ENCODE data around the gene MYB. TPM values are rescaled to one million over a fixed set of nuclear protein-coding genes. Genes with fewer than 3 reads are reported as not detected.

The MYB gene
- total RNA-seq, 2 experiments from 2014 or later: 20.1 to 42.9 TPM

DNA sequence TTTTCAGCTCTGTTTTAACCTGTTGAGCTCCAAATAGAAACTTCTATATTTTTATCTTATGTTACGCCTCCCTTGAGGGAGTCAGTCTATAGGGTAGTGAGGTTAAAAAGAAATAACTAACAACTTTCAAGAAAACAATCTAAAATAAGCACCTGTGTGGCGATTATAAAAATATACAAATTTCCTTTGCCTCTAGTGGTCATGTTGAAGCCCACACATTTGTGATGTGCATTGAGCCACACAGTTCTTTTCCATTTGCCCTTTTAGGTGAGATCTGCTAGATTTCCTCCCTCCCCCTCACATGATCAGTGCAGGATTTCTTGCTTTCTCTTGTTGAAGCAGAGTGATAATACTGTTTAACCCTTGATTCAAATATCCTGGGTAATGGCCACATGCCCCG lies 84.2 kb downstream of the MYB start:
- Histone ChIP-seq H4K20me1 (ENCODE audit: insufficient read depth, low read length) (no peaks in the 10 kb centered on the region), H2AFZ (ENCODE audit: low read length) (peak overlapping the region; percentile 85), H3K4me2 (ENCODE audit: low read length) (peak overlapping the region; percentile 42), H3K4me3 (ENCODE audit: low read depth, low read length, poor library complexity, severe bottlenecking) (peak overlapping the region; percentile 13), H3K36me3 (ENCODE audit: insufficient read depth, low read length) (0 out of 2 replicates have a peak, but pooled peaks cover 3% of the 10 kb centered on the region), H3K79me2 (ENCODE audit: insufficient read depth, low read depth, low read length) (no peaks in the 10 kb centered on the region), H3K9me3 (ENCODE audit: low read length) (no peaks in the 10 kb centered on the region; the same call in 1 of the 2 replicates), H3K9me2 (ENCODE audit: insufficient read depth, low read length) (no peaks in the 10 kb centered on the region), H3K4me1 (ENCODE audit: insufficient read depth, low read length, poor library complexity, severe bottlenecking) (peaks cover 76% of the 10 kb centered on the region), H3K27ac (ENCODE audit: low read depth, low read length, poor library complexity, severe bottlenecking) (peak overlapping the region; percentile 92)
- POLR2A ChIA-PET: interaction anchor here (0.6 to 1.5 kb wide), 10 partner anchors 15 to 164 kb away, joined by 3 to 5 read pairs (median 4); no protein-coding TSS in a partner anchor
- BruUV-seq (replicated peaks): no TSS peak
- TF ChIP-seq EZH2phosphoT487 (IDR thresholded peaks at IDR 0.05; ENCODE audit: borderline replicate concordance, low read depth, low read length): no peak
- TF ChIP-seq, protein P1, sequence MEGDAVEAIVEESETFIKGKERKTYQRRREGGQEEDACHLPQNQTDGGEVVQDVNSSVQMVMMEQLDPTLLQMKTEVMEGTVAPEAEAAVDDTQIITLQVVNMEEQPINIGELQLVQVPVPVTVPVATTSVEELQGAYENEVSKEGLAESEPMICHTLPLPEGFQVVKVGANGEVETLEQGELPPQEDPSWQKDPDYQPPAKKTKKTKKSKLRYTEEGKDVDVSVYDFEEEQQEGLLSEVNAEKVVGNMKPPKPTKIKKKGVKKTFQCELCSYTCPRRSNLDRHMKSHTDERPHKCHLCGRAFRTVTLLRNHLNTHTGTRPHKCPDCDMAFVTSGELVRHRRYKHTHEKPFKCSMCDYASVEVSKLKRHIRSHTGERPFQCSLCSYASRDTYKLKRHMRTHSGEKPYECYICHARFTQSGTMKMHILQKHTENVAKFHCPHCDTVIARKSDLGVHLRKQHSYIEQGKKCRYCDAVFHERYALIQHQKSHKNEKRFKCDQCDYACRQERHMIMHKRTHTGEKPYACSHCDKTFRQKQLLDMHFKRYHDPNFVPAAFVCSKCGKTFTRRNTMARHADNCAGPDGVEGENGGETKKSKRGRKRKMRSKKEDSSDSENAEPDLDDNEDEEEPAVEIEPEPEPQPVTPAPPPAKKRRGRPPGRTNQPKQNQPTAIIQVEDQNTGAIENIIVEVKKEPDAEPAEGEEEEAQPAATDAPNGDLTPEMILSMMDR (conservative IDR thresholded peaks at IDR 0.05; ENCODE audit: low read length): peak; percentile 71
- intact Hi-C loops (cut with micrococcal nuclease; ENCODE audit: unreplicated experiment): no loop called here
- peak; percentile 88 for DNase-seq (ENCODE audit: low spot score)
- CTCF ChIA-PET (ENCODE audit: unreplicated experiment): no interaction called here

DNA sequence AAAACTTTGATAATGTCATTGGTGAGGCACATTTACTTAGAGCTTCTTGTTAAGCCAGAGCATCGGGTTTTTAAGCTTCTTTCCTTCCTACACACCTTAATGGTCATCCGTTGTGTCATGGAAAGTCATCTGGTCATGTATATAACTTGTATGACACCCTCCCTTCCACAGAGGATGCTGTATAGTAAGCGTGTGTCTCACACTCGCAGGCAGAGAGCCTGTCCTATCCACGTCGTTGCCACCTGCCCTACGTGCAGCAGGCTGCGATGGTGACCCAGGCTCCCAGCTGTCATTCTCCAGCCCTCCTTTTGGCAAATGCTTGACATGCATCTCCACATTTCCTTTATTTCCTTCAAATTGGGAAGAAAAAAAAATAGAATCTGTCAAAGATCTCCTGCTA lies 85.6 kb downstream of the MYB start:
- DNase-seq (ENCODE audit: low spot score): peak; percentile 93
- ChIA-PET CTCF (ENCODE audit: unreplicated experiment) (interaction anchor here (1.5 kb wide), 1 partner anchor 13 kb away, joined by 5 read pairs; no protein-coding TSS in a partner anchor), POLR2A (interaction anchor here (0.6 to 2.7 kb wide), 12 partner anchors 13 to 1024 kb away, joined by 3 to 17 read pairs (median 4); no protein-coding TSS in a partner anchor)
- Histone ChIP-seq H3K27ac (ENCODE audit: low read depth, low read length, poor library complexity, severe bottlenecking) (peak overlapping the region; percentile 92), H3K9me3 (ENCODE audit: low read length) (no peaks in the 10 kb centered on the region; the same call in 1 of the 2 replicates), H3K79me2 (ENCODE audit: insufficient read depth, low read depth, low read length) (no peaks in the 10 kb centered on the region), H3K9me2 (ENCODE audit: insufficient read depth, low read length) (no peaks in the 10 kb centered on the region), H4K20me1 (ENCODE audit: insufficient read depth, low read length) (no peaks in the 10 kb centered on the region), H2AFZ (ENCODE audit: low read length) (peak overlapping the region; percentile 3; the same call in 1 of the 2 replicates), H3K4me2 (ENCODE audit: low read length) (peak overlapping the region; percentile 60), H3K4me3 (ENCODE audit: low read depth, low read length, poor library complexity, severe bottlenecking) (peak overlapping the region; percentile 31), H3K36me3 (ENCODE audit: insufficient read depth, low read length) (0 out of 2 replicates have a peak, but pooled peaks cover 3% of the 10 kb centered on the region), H3K4me1 (ENCODE audit: insufficient read depth, low read length, poor library complexity, severe bottlenecking) (peaks cover 90% of the 10 kb centered on the region)
- intact Hi-C loops (cut with micrococcal nuclease; ENCODE audit: unreplicated experiment): loop anchor here (2.0 kb wide), 2 partner anchors 84 to 156 kb away; no protein-coding TSS in a partner anchor
- no TSS peak for BruUV-seq (replicated peaks)
- TF ChIP-seq, protein P1 (conservative IDR thresholded peaks at IDR 0.05; ENCODE audit: low read length): no peak
- no peak for TF ChIP-seq EZH2phosphoT487 (IDR thresholded peaks at IDR 0.05; ENCODE audit: borderline replicate concordance, low read depth, low read length)

DNA sequence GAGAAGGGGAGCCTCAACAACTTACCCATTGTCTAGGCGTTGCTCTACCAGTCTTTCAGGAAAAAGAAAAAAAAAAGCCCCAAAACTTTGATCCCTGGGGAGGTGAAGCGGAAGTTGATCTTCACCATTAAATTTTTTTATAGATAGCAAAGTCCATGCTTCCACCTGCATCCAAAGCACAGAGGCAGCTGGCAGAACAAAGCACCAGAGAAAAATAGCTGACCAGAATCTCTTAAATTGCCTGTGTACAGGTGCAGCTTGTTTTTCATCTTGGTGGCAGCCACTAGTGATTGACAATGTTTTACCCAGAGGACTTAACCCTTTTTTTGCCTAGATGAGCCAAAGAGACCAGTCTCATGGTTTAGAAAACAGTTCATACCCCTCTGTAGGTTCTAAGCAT lies 86.0 kb downstream of the MYB start:
- no TSS peak for BruUV-seq (replicated peaks)
- POLR2A ChIA-PET: interaction anchor here (0.5 to 2.7 kb wide), 18 partner anchors 13 to 1024 kb away, joined by 3 to 17 read pairs (median 4); no protein-coding TSS in a partner anchor
- no peaks in the 10 kb centered on the region for H4K20me1 ChIP-seq (ENCODE audit: insufficient read depth, low read length)
- H3K4me3 ChIP-seq (ENCODE audit: low read depth, low read length, poor library complexity, severe bottlenecking): peak overlapping the region; percentile 31
- peak overlapping the region; percentile 56; the same call in 1 of the 2 replicates for H2AFZ ChIP-seq (ENCODE audit: low read length)
- peak overlapping the region; percentile 60 for H3K4me2 ChIP-seq (ENCODE audit: low read length)
- H3K36me3 ChIP-seq (ENCODE audit: insufficient read depth, low read length): 0 out of 2 replicates have a peak, but pooled peaks cover 3% of the 10 kb centered on the region
- TF ChIP-seq EZH2phosphoT487 (IDR thresholded peaks at IDR 0.05; ENCODE audit: borderline replicate concordance, low read depth, low read length): no peak
- TF ChIP-seq, protein P1 (conservative IDR thresholded peaks at IDR 0.05; ENCODE audit: low read length): no peak
- H3K4me1 ChIP-seq (ENCODE audit: insufficient read depth, low read length, poor library complexity, severe bottlenecking): peaks cover 93% of the 10 kb centered on the region
- H3K27ac ChIP-seq (ENCODE audit: low read depth, low read length, poor library complexity, severe bottlenecking): peak overlapping the region; percentile 92
- CTCF ChIA-PET (ENCODE audit: unreplicated experiment): interaction anchor here (0.6 to 1.5 kb wide), 3 partner anchors 13 to 76 kb away, joined by 3 to 5 read pairs (median 4); no protein-coding TSS in a partner anchor
- peak; percentile 98 for DNase-seq (ENCODE audit: low spot score)
- H3K79me2 ChIP-seq (ENCODE audit: insufficient read depth, low read depth, low read length): no peaks in the 10 kb centered on the region
- intact Hi-C loops (cut with micrococcal nuclease; ENCODE audit: unreplicated experiment): loop anchor here (2.0 kb wide), 2 partner anchors 84 to 156 kb away; no protein-coding TSS in a partner anchor
- no peaks in the 10 kb centered on the region; the same call in 1 of the 2 replicates for H3K9me3 ChIP-seq (ENCODE audit: low read length)
- H3K9me2 ChIP-seq (ENCODE audit: insufficient read depth, low read length): no peaks in the 10 kb centered on the region

Measured in OCI-LY7 (cell line).